Panc1 (cell line): ENCODE results near the gene PANK1. TPM values are rescaled to one million over a fixed set of nuclear protein-coding genes. Genes with fewer than 3 reads are reported as not detected.

ENCODE experiments used
- ATAC-seq: fragments of 200-7000 bp; cut with Tn5 transposase; 2 replicates; pipeline ENCODE4 v1.9.1; 2020; ENCODE audit warnings: mild to moderate bottlenecking, moderate library complexity
- BruUV-seq: library from RNA; stranded (reverse); fragments of 400-500 nt; replicated peaks from 2 replicates; lab custom pipeline; 2021; lab: Mats Ljungman, UMichigan
- CTCF ChIA-PET: fragments of 300-600 bp; sonication (Branson Sonifier 250); formaldehyde crosslinking; loops from one replicate; lab custom pipeline; 2022; ENCODE audit warnings: antibody characterized with exemption; lab: Charles Lee
- POLR2A ChIA-PET: fragments of 300-600 bp; sonication (Branson Sonifier 250); formaldehyde crosslinking; loops from one replicate; lab custom pipeline; 2022; ENCODE audit warnings: antibody characterized with exemption; lab: Charles Lee
- DNase-seq: peaks from one replicate; pipeline ENCODE4 v3.0.0-alpha.2; 2010; ENCODE audit warnings: low read depth, low spot score
- H3K27ac ChIP-seq: 2 replicates; pipeline ENCODE4 v1.5.1; 2011; ENCODE audit warnings: mild to moderate bottlenecking, low read length, inconsistent platforms
- H3K27me3 ChIP-seq: fragments of 200-500 bp; sonication (Bioruptor generic); 2 replicates; pipeline ENCODE4 v1.6.0; 2014; ENCODE audit warnings: low read length, inconsistent platforms; ENCODE audit not compliant: control insufficient read depth, insufficient read depth
- H3K36me3 ChIP-seq: fragments of 200-500 bp; sonication (Bioruptor generic); 2 replicates; pipeline ENCODE4 v1.5.1; 2014; ENCODE audit warnings: inconsistent platforms, mild to moderate bottlenecking, low read length, moderate library complexity; ENCODE audit not compliant: control insufficient read depth, insufficient read depth
- H3K4me1 ChIP-seq: 2 replicates; pipeline ENCODE4 v1.5.1; 2011; ENCODE audit warnings: inconsistent platforms, mild to moderate bottlenecking, low read length, moderate library complexity; ENCODE audit not compliant: control insufficient read depth, insufficient read depth
- H3K4me3 ChIP-seq, 2 experiments: 2 replicates each; pipeline ENCODE4 v1.5.1; 2011 to 2012; ENCODE audit warnings: low read depth in 2 of 2, low read length in 2 of 2, mild to moderate bottlenecking in 2 of 2, inconsistent platforms in 1 of 2, moderate library complexity in 1 of 2
- H3K9me3 ChIP-seq: fragments of 200-500 bp; sonication (Bioruptor generic); 2 replicates; pipeline ENCODE4 v1.5.1; 2014; ENCODE audit warnings: low read depth, mild to moderate bottlenecking, inconsistent platforms, low read length, moderate library complexity; ENCODE audit not compliant: control insufficient read depth, insufficient read depth
- POLR2AphosphoS5 ChIP-seq: IDR thresholded peaks from 2 replicates; pipeline ENCODE4 v1.6.1; 2012; ENCODE audit warnings: mild to moderate bottlenecking, low read depth, low read length, moderate library complexity
- SIN3A ChIP-seq: IDR thresholded peaks from 2 replicates; pipeline ENCODE4 v1.6.1; 2012; ENCODE audit warnings: low read depth, mild to moderate bottlenecking, low read length, moderate library complexity, borderline replicate concordance; ENCODE audit not compliant: insufficient read depth
- TCF7L2 ChIP-seq: IDR thresholded peaks from 2 replicates; pipeline ENCODE4 v1.6.1; 2011; ENCODE audit warnings: mild to moderate bottlenecking, low read depth, low read length, inconsistent platforms
- in situ Hi-C: cut with HindIII; loops from 2 replicates; pipeline ENCODE4 v1.10.0; 2016; ENCODE audit warnings: low sequenced_read_pairs, low pct_unique_long_range_greater_than_20kb
- intact Hi-C: fragments of 100-400 bp; cut with micrococcal nuclease; formaldehyde crosslinking; loops from one replicate; pipeline ENCODE4 v1.10.0; 2022; ENCODE audit not compliant: unreplicated experiment
- total RNA-seq: library from RNA; stranded (reverse); gene quantifications from one replicate; pipeline ENCODE4 v1.2.1, GENCODE V29; 2021; ENCODE audit not compliant: unreplicated experiment
- TF ChIP-seq, protein P1 (sequence below): fragments of 450-650 bp; IDR thresholded peaks from 2 replicates; pipeline ENCODE4 v1.5.1; 2017; ENCODE audit warnings: mild to moderate bottlenecking
- TF ChIP-seq, protein P2 (sequence below), 2 experiments: IDR thresholded peaks; 2 replicates each; pipeline ENCODE4 v1.6.1; 2011 to 2012; ENCODE audit warnings: low read depth in 2 of 2, control low read depth in 1 of 2, low read length in 1 of 2, mild to moderate bottlenecking in 1 of 2, moderate library complexity in 1 of 2; ENCODE audit not compliant: insufficient read depth in 1 of 2

The PANK1 gene
- total RNA-seq, 1 experiment from 2014 or later: 11.0 TPM

DNA sequence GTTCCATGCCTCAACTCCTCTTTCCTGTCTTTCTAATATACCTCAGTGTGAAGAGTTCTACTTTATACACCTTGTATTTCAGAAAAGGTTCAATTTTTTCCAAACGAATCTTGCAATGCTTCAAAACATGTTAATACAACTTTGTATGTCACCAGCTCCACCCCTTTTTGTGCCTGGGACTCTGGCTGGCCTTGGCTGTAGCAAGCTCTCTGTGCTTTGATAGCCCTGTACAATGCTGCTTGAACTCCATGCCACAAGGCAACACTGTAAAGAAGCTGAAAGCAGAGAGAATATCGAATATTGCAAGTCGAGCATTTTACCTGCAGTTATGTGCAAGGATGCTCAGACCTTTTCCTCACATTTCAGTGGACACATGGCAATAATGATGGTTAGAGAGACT lies 52.5 kb downstream of the PANK1 start:
- Histone ChIP-seq H3K27ac (no peak overlapping the region), H3K27me3 (no peaks in the 10 kb centered on the region), H3K36me3 (no peaks in the 10 kb centered on the region), H3K4me1 (no peaks in the 10 kb centered on the region), H3K4me3 (no peak overlapping the region), H3K9me3 (no peaks in the 10 kb centered on the region)
- no TSS peak for BruUV-seq
- DNase-seq (no peak), ATAC-seq (no peak)
- in situ Hi-C loops (no loop called here), intact Hi-C loops (no loop called here)
- TF ChIP-seq, protein P1, sequence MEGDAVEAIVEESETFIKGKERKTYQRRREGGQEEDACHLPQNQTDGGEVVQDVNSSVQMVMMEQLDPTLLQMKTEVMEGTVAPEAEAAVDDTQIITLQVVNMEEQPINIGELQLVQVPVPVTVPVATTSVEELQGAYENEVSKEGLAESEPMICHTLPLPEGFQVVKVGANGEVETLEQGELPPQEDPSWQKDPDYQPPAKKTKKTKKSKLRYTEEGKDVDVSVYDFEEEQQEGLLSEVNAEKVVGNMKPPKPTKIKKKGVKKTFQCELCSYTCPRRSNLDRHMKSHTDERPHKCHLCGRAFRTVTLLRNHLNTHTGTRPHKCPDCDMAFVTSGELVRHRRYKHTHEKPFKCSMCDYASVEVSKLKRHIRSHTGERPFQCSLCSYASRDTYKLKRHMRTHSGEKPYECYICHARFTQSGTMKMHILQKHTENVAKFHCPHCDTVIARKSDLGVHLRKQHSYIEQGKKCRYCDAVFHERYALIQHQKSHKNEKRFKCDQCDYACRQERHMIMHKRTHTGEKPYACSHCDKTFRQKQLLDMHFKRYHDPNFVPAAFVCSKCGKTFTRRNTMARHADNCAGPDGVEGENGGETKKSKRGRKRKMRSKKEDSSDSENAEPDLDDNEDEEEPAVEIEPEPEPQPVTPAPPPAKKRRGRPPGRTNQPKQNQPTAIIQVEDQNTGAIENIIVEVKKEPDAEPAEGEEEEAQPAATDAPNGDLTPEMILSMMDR: no peak
- TF ChIP-seq, protein P2, sequence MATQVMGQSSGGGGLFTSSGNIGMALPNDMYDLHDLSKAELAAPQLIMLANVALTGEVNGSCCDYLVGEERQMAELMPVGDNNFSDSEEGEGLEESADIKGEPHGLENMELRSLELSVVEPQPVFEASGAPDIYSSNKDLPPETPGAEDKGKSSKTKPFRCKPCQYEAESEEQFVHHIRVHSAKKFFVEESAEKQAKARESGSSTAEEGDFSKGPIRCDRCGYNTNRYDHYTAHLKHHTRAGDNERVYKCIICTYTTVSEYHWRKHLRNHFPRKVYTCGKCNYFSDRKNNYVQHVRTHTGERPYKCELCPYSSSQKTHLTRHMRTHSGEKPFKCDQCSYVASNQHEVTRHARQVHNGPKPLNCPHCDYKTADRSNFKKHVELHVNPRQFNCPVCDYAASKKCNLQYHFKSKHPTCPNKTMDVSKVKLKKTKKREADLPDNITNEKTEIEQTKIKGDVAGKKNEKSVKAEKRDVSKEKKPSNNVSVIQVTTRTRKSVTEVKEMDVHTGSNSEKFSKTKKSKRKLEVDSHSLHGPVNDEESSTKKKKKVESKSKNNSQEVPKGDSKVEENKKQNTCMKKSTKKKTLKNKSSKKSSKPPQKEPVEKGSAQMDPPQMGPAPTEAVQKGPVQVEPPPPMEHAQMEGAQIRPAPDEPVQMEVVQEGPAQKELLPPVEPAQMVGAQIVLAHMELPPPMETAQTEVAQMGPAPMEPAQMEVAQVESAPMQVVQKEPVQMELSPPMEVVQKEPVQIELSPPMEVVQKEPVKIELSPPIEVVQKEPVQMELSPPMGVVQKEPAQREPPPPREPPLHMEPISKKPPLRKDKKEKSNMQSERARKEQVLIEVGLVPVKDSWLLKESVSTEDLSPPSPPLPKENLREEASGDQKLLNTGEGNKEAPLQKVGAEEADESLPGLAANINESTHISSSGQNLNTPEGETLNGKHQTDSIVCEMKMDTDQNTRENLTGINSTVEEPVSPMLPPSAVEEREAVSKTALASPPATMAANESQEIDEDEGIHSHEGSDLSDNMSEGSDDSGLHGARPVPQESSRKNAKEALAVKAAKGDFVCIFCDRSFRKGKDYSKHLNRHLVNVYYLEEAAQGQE (IDR thresholded peaks at IDR 0.05; ENCODE audit: insufficient read depth in 1 of 2, low read depth in 2 of 2, low read length in 1 of 2): no peak
- TF ChIP-seq TCF7L2 (no peak), SIN3A (no peak), POLR2AphosphoS5 (no peak)
- ChIA-PET CTCF (no interaction called here), POLR2A (no interaction called here)

DNA sequence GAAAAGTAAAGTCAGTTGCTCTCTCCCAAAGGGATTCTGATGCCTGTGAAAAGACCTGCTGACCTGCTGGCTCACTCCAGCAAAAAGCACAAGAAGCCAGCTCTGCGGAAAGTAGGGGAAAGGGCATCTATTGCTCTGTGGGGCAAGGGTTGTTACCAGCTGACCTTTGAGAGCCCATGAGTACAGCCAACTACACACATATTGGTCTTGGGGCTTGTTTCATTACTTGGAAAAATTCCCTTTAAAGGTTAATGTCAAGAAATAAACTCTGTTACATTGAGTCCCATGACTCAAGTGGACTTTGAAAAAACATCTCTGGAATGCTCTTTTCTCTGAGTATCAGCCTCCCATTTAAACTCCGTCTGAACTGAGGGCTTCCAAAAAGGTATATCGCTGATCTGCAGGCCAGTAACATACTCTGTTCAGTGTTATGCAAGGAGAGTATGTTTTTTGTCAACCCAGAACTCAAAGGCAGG lies 53.2 kb downstream of the PANK1 start:
- intact Hi-C loops: no loop called here
- in situ Hi-C loops: no loop called here
- ATAC-seq: no peak
- no TSS peak for BruUV-seq
- DNase-seq: no peak
- no peaks in the 10 kb centered on the region for H3K36me3 ChIP-seq
- H3K27ac ChIP-seq: no peak overlapping the region
- no peaks in the 10 kb centered on the region for H3K4me1 ChIP-seq
- TF ChIP-seq, protein P1: no peak
- ChIA-PET CTCF (no interaction called here), POLR2A (no interaction called here)
- H3K4me3 ChIP-seq: no peak overlapping the region
- no peaks in the 10 kb centered on the region for H3K27me3 ChIP-seq
- H3K9me3 ChIP-seq: no peaks in the 10 kb centered on the region
